CD4-positive, CD25-positive, alpha-beta regulatory T cell (primary cell): ENCODE data around the gene MYMK. TPM values are rescaled to one million over a fixed set of nuclear protein-coding genes. Genes with fewer than 3 reads are reported as not detected.

ENCODE experiments used
- ATAC-seq, 2 donors: fragments of 150-1000 bp; cut with Tn5 transposase; one replicate each; pipeline ENCODE4 v1.10.0; 2021; ENCODE audit warnings: low read depth in 2 of 2, moderate number of reproducible peaks in 2 of 2, moderate library complexity in 1 of 2
- DNase-seq, 3 donors: peaks; one replicate each; pipeline versions ENCODE4 v3.0.0 to v3.0.0-alpha.2; 2012 to 2022; ENCODE audit warnings: mixed read lengths in 1 of 3
- H3K27ac ChIP-seq: one replicate; pipeline ENCODE4 v1.7.0; 2013; ENCODE audit warnings: mild to moderate bottlenecking, low read length; ENCODE audit not compliant: insufficient read depth, poor library complexity, severe bottlenecking
- H3K27me3 ChIP-seq: one replicate; pipeline ENCODE4 v1.7.0; 2013; ENCODE audit warnings: low read length; ENCODE audit not compliant: control insufficient read depth, insufficient read depth
- H3K36me3 ChIP-seq: one replicate; pipeline ENCODE4 v1.7.0; 2013; ENCODE audit warnings: mild to moderate bottlenecking, low read length, moderate library complexity; ENCODE audit not compliant: control insufficient read depth, insufficient read depth
- H3K4me1 ChIP-seq: 2 replicates; pipeline ENCODE4 v1.7.0; 2013; ENCODE audit warnings: mild to moderate bottlenecking, low read length; ENCODE audit not compliant: insufficient read depth, control insufficient read depth, poor library complexity, severe bottlenecking
- H3K4me3 ChIP-seq: one replicate; pipeline ENCODE4 v1.7.0; 2013; ENCODE audit warnings: low read depth, mild to moderate bottlenecking, low read length, moderate library complexity
- H3K9me3 ChIP-seq, 2 experiments: 1 replicate in 1 of 2; 2 replicates in 1 of 2; pipeline ENCODE4 v1.7.0; 2013; ENCODE audit warnings: low read length in 2 of 2, mild to moderate bottlenecking in 1 of 2, moderate library complexity in 1 of 2; ENCODE audit not compliant: control insufficient read depth in 2 of 2
- H3K27ac Mint-ChIP-seq, 3 donors: one replicate each; pipeline ENCODE4 v1.8.0; 2020 to 2022; ENCODE audit warnings: mild to moderate bottlenecking in 3 of 3, mixed read lengths in 3 of 3, moderate library complexity in 2 of 3
- H3K27me3 Mint-ChIP-seq: one replicate; pipeline ENCODE4 v1.8.0; 2022; ENCODE audit warnings: mild to moderate bottlenecking, mixed read lengths
- H3K36me3 Mint-ChIP-seq: one replicate; pipeline ENCODE4 v1.8.0; 2020; ENCODE audit warnings: mixed read lengths
- H3K4me1 Mint-ChIP-seq, 4 donors: one replicate each; pipeline ENCODE4 v1.8.0; 2020 to 2022; ENCODE audit warnings: mixed read lengths in 4 of 4, mild to moderate bottlenecking in 1 of 4
- H3K4me3 Mint-ChIP-seq, 4 donors: one replicate each; pipeline ENCODE4 v1.8.0; 2020 to 2022; ENCODE audit warnings: mild to moderate bottlenecking in 4 of 4, mixed read lengths in 4 of 4, moderate library complexity in 3 of 4
- H3K9me3 Mint-ChIP-seq, 7 donors: one replicate each; pipeline ENCODE4 v1.8.0; 2020 to 2022; ENCODE audit warnings: mixed read lengths in 7 of 7, mild to moderate bottlenecking in 3 of 7, moderate library complexity in 2 of 7
- polyA plus RNA-seq, 4 donors: library from polyadenylated mRNA; unstranded; fragments of 300-500 nt; fragmentation: Illumina TruSeq; gene quantifications; one replicate each; pipeline ENCODE4 v1.2.3, GENCODE V29; 2021
- total RNA-seq: library from RNA; stranded (reverse); gene quantifications from one replicate; pipeline ENCODE4 v1.2.3, GENCODE V29; 2022

MYMK gene
- total and polyA plus RNA-seq, 5 donors from 2014 or later, result not detected

DNA sequence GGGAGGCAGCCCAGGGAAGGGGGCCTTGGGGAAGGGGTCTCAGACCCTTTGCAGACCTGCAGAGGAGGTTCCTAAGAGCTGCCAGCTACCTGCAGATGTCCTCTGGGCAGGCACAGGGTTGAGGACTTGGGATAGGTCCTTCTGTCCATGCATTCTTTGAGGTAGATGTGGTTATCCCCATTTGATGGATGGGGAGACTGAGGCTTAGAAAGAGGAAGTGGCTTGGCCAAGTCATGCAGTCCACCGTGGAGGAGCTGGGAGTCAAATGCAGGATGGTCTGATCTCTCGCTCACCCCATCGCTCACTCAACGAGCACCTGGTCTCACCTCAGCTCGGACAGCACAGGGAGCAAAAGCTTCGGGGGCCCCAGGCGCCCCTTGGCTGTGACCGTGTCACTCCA is 30.0 kb upstream of the MYMK start:
- DNase-seq, result no peak
- ATAC-seq, result no peak

DNA sequence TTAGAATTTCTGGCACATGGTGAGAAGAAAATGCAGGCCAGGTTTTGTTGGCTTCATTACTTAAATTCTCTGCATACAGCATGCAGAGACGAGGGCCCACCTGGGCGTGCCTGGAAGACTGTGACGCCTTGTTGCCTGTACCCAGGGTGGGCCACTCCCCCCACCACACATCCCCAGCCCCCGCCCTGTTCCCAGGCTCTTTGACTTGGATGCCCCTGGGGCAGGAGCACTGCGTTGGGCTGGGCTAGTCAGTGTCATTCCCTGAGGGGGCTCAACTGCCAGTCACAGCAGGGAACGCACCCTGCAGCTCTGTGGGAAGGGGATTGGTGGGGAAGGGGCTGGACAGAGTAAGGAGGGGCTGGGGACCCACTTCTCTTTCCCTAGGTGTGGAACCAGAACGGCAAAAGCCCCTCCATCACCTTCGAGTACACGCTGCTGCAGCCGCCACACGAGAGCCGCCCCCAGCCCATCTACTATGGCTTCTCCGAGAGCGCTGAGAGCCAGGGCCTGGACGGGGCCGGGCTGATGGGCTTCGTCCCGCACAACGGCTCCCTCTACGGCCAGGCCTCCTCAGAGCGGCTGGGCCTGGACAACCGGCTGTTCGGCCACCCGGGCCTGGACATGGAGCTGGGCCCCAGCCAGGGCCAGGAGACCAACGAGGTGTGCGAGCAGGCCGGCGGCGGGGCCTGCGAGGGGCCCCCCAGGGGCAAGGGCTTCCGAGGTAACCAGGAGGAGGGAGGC is 29.4 kb upstream of the MYMK start:
- H3K9me3 ChIP-seq, result no peaks in the 10 kb centered on the region
- Mint-ChIP-seq H3K4me1 (peaks cover 0 to 4% (median 0%) of the 10 kb centered on the region in 4 donors), H3K9me3 (peaks cover 0 to 1% (median 0%) of the 10 kb centered on the region in 7 donors), H3K27me3 (no peaks in the 10 kb centered on the region), H3K27ac (no peak overlapping the region), H3K4me3 (no peak overlapping the region), H3K36me3 (no peaks in the 10 kb centered on the region)
- no peak for ATAC-seq
- H3K27ac ChIP-seq, result no peak overlapping the region
- H3K27me3 ChIP-seq, result no peaks in the 10 kb centered on the region
- DNase-seq, result no peak
- H3K4me1 ChIP-seq, result no peaks in the 10 kb centered on the region
- no peaks in the 10 kb centered on the region for H3K36me3 ChIP-seq
- H3K4me3 ChIP-seq, result no peak overlapping the region

More for the DNA sequence above, 30.0 kb upstream of the MYMK start:
- peaks cover 0 to 5% (median 0%) of the 10 kb centered on the region in 4 donors for H3K4me1 Mint-ChIP-seq
- peaks cover 5% of the 10 kb centered on the region for H3K27me3 Mint-ChIP-seq
- no peaks in the 10 kb centered on the region for H3K27me3 ChIP-seq
- H3K4me3 Mint-ChIP-seq, result no peak overlapping the region
- no peaks in the 10 kb centered on the region for H3K9me3 ChIP-seq
- no peak overlapping the region for H3K4me3 ChIP-seq
- H3K36me3 ChIP-seq, result no peaks in the 10 kb centered on the region
- H3K27ac Mint-ChIP-seq, result no peak overlapping the region
- no peak overlapping the region for H3K27ac ChIP-seq
- H3K36me3 Mint-ChIP-seq, result no peaks in the 10 kb centered on the region
- peaks cover 0 to 1% (median 0%) of the 10 kb centered on the region in 7 donors for H3K9me3 Mint-ChIP-seq
- H3K4me1 ChIP-seq, result no peaks in the 10 kb centered on the region

- Histone ChIP-seq H3K36me3 (no peaks in the 10 kb centered on the region), H3K4me3 (no peak overlapping the region), H3K4me1 (no peaks in the 10 kb centered on the region), H3K27ac (no peak overlapping the region), H3K27me3 (no peaks in the 10 kb centered on the region), H3K9me3 (no peaks in the 10 kb centered on the region)
- Mint-ChIP-seq H3K36me3 (no peaks in the 10 kb centered on the region), H3K9me3 (peaks cover 0 to 1% (median 0%) of the 10 kb centered on the region in 7 donors), H3K27me3 (no peaks in the 10 kb centered on the region), H3K4me3 (no peak overlapping the region), H3K27ac (no peak overlapping the region), H3K4me1 (no peaks in the 10 kb centered on the region)
- DNase-seq, result no peak
- ATAC-seq, result no peak
These were observed 28.4 kb upstream of the MYMK start for GRCh38 chr9:133553123-133553522.

GRCh38 chr9:133552236-133552635 is 27.5 kb upstream of the MYMK start:
- Mint-ChIP-seq H3K27ac (no peak overlapping the region), H3K4me1 (no peaks in the 10 kb centered on the region), H3K27me3 (no peaks in the 10 kb centered on the region), H3K9me3 (peaks cover 0 to 1% (median 0%) of the 10 kb centered on the region in 7 donors), H3K4me3 (no peak overlapping the region), H3K36me3 (no peaks in the 10 kb centered on the region)
- no peaks in the 10 kb centered on the region for H3K27me3 ChIP-seq
- H3K4me3 ChIP-seq, result no peak overlapping the region
- no peaks in the 10 kb centered on the region for H3K4me1 ChIP-seq
- no peak for ATAC-seq
- no peak for DNase-seq
- no peaks in the 10 kb centered on the region for H3K36me3 ChIP-seq
- no peaks in the 10 kb centered on the region for H3K9me3 ChIP-seq
- H3K27ac ChIP-seq, result no peak overlapping the region

GRCh38 chr9:133551446-133551845 is 26.7 kb upstream of the MYMK start:
- ATAC-seq, result no peak
- Histone ChIP-seq H3K4me3 (no peak overlapping the region), H3K9me3 (no peaks in the 10 kb centered on the region), H3K36me3 (no peaks in the 10 kb centered on the region), H3K4me1 (no peaks in the 10 kb centered on the region), H3K27me3 (no peaks in the 10 kb centered on the region), H3K27ac (no peak overlapping the region)
- no peak overlapping the region for H3K27ac Mint-ChIP-seq
- peaks cover 0 to 1% (median 0%) of the 10 kb centered on the region in 7 donors for H3K9me3 Mint-ChIP-seq
- DNase-seq, result no peak
- no peak overlapping the region for H3K4me3 Mint-ChIP-seq
- H3K36me3 Mint-ChIP-seq, result no peaks in the 10 kb centered on the region
- H3K4me1 Mint-ChIP-seq, result no peaks in the 10 kb centered on the region
- H3K27me3 Mint-ChIP-seq, result no peaks in the 10 kb centered on the region

GRCh38 chr9:133547116-133547515 is 22.4 kb upstream of the MYMK start:
- DNase-seq (no peak), ATAC-seq (no peak)
- no peaks in the 10 kb centered on the region for H3K36me3 Mint-ChIP-seq
- H3K27me3 Mint-ChIP-seq, result no peaks in the 10 kb centered on the region
- Histone ChIP-seq H3K4me3 (no peak overlapping the region), H3K9me3 (no peaks in the 10 kb centered on the region), H3K27me3 (no peaks in the 10 kb centered on the region), H3K36me3 (no peaks in the 10 kb centered on the region), H3K27ac (no peak overlapping the region), H3K4me1 (no peaks in the 10 kb centered on the region)
- H3K27ac Mint-ChIP-seq, result no peak overlapping the region
- H3K4me3 Mint-ChIP-seq, result no peak overlapping the region
- no peaks in the 10 kb centered on the region for H3K4me1 Mint-ChIP-seq
- H3K9me3 Mint-ChIP-seq, result no peaks in the 10 kb centered on the region

GRCh38 chr9:133546287-133546680 is 21.5 kb upstream of the MYMK start:
- Histone ChIP-seq H3K4me1 (no peaks in the 10 kb centered on the region), H3K36me3 (no peaks in the 10 kb centered on the region), H3K4me3 (no peak overlapping the region), H3K27ac (no peak overlapping the region), H3K27me3 (no peaks in the 10 kb centered on the region), H3K9me3 (no peaks in the 10 kb centered on the region)
- Mint-ChIP-seq H3K9me3 (no peaks in the 10 kb centered on the region), H3K4me1 (no peaks in the 10 kb centered on the region), H3K27ac (no peak overlapping the region), H3K27me3 (no peaks in the 10 kb centered on the region), H3K36me3 (no peaks in the 10 kb centered on the region), H3K4me3 (no peak overlapping the region)
- ATAC-seq (no peak), DNase-seq (no peak)
